HG02870 (cell line): ENCODE measurements around the gene ZSCAN12.

Experiments used
- ATAC-seq: cut with Tn5 transposase; IDR thresholded peaks from one replicate; pipeline ENCODE4 v1.9.1; 2021; ENCODE audit warnings: mild to moderate bottlenecking, moderate library complexity; ENCODE audit not compliant: unreplicated experiment

Gene ZSCAN12

DNA sequence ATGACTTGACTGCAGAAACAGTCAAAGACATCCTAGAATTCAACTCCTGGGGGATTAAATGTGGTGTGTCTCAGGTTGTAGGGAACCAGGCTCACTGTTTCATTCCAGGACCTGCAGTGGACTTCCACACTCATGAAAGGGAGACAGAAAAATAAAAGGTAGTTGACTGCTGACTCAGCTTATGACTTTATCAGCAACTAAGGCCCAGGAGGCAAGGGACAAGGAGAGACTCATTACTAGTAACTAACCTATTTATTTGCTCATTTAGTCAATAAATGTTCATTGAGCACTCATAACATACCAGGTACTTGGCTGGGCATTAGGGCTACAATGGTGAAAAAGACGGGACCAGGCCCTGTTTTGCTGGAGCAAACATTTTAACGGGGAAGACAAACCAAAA lies 66.5 kb downstream of the ZSCAN12 start:
- no peak for ATAC-seq

DNA sequence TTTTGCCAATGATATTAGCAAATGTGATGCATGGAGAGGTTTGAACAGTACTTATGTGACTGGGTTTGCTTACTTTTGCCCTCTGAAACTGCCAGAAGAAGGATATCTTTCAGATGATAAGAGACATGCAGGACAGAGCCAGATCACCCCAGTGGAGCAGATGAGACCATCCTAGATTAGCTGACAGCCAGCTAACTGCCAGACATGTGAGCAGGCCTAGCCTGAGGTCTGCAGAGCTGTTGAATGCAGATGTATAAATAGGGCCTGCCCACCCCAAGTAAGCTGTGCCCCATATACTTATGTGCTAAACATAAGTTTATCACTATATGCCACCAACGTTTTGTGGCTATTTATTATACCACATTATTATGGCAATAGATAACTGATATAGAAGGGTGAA lies 69.5 kb downstream of the ZSCAN12 start:
- no peak for ATAC-seq
